ENCODE results near the gene EFCAB13. TPM values are rescaled to one million over a fixed set of nuclear protein-coding genes. Genes with fewer than 3 reads are reported as not detected.
"Not testable (repeated sequence)": the region's sequence is repeated elsewhere in the genome, so short reads cannot be mapped to it uniquely, and the experiment has no call there.

The EFCAB13 gene
- total RNA-seq, 4 donors from 2014 or later: 1.2 to 4.5 (median 2.8) TPM

GRCh38 chr17:47338026-47338425 is 14.3 kb downstream of the EFCAB13 start:
- H3K4me3 ChIP-seq (ENCODE audit: low read depth, poor library complexity, severe bottlenecking): no peak overlapping the region
- no peak for DNase-seq (ENCODE audit: low spot score in 2 of 2)
- intact Hi-C loops (cut with DNase I; ENCODE audit: low total_unique reads): no loop called here
- no peak for TF ChIP-seq POLR2A (IDR thresholded peaks at IDR 0.05)
- TF ChIP-seq, protein P1, sequence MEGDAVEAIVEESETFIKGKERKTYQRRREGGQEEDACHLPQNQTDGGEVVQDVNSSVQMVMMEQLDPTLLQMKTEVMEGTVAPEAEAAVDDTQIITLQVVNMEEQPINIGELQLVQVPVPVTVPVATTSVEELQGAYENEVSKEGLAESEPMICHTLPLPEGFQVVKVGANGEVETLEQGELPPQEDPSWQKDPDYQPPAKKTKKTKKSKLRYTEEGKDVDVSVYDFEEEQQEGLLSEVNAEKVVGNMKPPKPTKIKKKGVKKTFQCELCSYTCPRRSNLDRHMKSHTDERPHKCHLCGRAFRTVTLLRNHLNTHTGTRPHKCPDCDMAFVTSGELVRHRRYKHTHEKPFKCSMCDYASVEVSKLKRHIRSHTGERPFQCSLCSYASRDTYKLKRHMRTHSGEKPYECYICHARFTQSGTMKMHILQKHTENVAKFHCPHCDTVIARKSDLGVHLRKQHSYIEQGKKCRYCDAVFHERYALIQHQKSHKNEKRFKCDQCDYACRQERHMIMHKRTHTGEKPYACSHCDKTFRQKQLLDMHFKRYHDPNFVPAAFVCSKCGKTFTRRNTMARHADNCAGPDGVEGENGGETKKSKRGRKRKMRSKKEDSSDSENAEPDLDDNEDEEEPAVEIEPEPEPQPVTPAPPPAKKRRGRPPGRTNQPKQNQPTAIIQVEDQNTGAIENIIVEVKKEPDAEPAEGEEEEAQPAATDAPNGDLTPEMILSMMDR (IDR thresholded peaks at IDR 0.05): no peak
- 92 to 100% methylated on average over 3 of the region's 3 CpGs for WGBS, 2 donors

GRCh38 chr17:47352848-47353247 is 29.1 kb downstream of the EFCAB13 start:
- no peak overlapping the region for H3K4me3 ChIP-seq (ENCODE audit: low read depth, poor library complexity, severe bottlenecking)
- intact Hi-C loops (cut with DNase I; ENCODE audit: low total_unique reads): no loop called here
- no peak for TF ChIP-seq POLR2A (IDR thresholded peaks at IDR 0.05)
- TF ChIP-seq, protein P1 (IDR thresholded peaks at IDR 0.05): no peak
- no peak for DNase-seq (ENCODE audit: low spot score in 2 of 2)
- WGBS, 2 donors: 77 to 85% methylated on average over 1 of the region's 1 CpG

- DNase-seq (ENCODE audit: low spot score in 2 of 2): no peak
- 66 to 74% methylated on average over 1 of the region's 1 CpG for WGBS, 2 donors
- no peak overlapping the region for H3K4me3 ChIP-seq (ENCODE audit: low read depth, poor library complexity, severe bottlenecking)
- intact Hi-C loops (cut with DNase I; ENCODE audit: low total_unique reads): no loop called here
- no peak for TF ChIP-seq POLR2A (IDR thresholded peaks at IDR 0.05)
- TF ChIP-seq, protein P1 (IDR thresholded peaks at IDR 0.05): no peak
These were observed 34.9 kb downstream of the EFCAB13 start for GRCh38 chr17:47358652-47359051.

DNA sequence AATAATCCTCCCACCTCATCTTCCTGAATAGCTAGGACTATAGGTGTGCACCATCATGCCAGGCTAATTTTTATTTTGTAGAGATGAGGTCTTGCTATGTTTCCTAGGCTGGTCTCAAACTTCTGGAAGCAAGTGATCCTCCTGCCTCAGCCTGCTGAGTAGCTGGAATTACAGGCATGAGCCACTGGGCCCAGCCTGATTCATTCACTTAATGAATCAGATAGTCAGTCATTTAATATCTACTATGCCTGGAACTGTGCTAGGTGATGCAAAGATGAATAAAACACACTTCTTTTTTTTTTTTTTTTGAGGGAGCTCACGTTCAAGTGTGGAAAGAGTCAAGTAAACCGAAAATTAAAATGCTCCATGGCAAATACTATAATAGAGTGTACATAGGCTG is 39.4 kb downstream of the EFCAB13 start:
- no peak for DNase-seq (ENCODE audit: low spot score in 2 of 2)

DNA sequence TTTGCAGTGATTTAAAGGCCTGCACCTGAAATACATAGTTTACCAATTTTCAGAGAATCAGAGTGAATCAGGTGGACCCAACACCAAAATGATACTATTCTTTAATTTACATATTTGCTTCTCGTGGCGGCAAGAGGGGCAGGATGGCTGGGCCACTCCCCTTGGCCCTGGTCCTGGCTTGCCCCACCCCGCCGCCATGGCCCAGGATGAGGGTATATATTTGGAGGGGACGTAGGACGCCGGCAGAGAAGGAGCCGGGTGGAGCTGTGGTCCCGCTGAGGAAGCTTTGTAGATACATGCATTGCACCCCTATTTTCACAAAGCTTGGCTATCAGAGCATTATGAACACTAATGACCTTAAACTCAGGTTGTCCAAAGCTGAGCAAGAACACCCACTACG is 43.5 kb downstream of the EFCAB13 start:
- intact Hi-C loops (cut with DNase I; ENCODE audit: low total_unique reads): no loop called here
- no peak for TF ChIP-seq POLR2A (IDR thresholded peaks at IDR 0.05)
- TF ChIP-seq, protein P1 (IDR thresholded peaks at IDR 0.05): no peak
- no peak for DNase-seq (ENCODE audit: low spot score in 2 of 2)
- H3K4me3 ChIP-seq (ENCODE audit: low read depth, poor library complexity, severe bottlenecking): no peak overlapping the region
- 95 to 96% methylated on average over 10 of the region's 10 CpGs for WGBS, 2 donors

More for the DNA sequence above, 39.4 kb downstream of the EFCAB13 start:
- no peak overlapping the region for H3K4me3 ChIP-seq (ENCODE audit: low read depth, poor library complexity, severe bottlenecking)
- 91 to 92% methylated on average over 2 of the region's 2 CpGs for WGBS, 2 donors
- no peak for TF ChIP-seq POLR2A (IDR thresholded peaks at IDR 0.05)
- TF ChIP-seq, protein P1 (IDR thresholded peaks at IDR 0.05): no peak
- intact Hi-C loops (cut with DNase I; ENCODE audit: low total_unique reads): no loop called here

- no peak for TF ChIP-seq POLR2A (IDR thresholded peaks at IDR 0.05)
- TF ChIP-seq, protein P1 (IDR thresholded peaks at IDR 0.05): no peak
- WGBS, 2 donors: 40 to 50% methylated on average over 3 of the region's 3 CpGs
- intact Hi-C loops (cut with DNase I; ENCODE audit: low total_unique reads): no loop called here
- no peak overlapping the region for H3K4me3 ChIP-seq (ENCODE audit: low read depth, poor library complexity, severe bottlenecking)
- DNase-seq (ENCODE audit: low spot score in 2 of 2): no peak
These were observed 44.5 kb downstream of the EFCAB13 start for GRCh38 chr17:47368262-47368661.

DNA sequence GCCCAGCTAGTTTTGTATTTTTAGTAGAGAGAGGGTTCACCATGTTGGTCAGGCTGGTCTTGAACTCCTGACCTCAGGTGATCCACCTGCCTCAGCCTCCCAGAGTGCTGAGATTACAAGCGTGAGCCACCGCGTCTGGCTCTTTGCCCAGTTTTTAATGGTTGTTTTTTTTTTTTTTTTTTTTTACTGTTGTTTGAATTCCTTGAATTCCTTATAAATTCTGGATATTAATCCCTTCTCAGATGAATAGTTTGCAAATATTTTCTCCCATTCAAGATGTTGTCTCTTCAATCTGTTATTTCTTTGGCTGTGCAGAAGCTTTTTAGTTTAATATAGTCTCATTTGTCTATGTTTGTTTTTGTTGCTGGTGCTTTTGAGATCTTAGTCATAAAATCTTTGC is 47.1 kb downstream of the EFCAB13 start:
- 49 to 68% methylated on average over 3 of the region's 3 CpGs for WGBS, 2 donors
- DNase-seq (ENCODE audit: low spot score in 2 of 2); H3K4me3 ChIP-seq (ENCODE audit: low read depth, poor library complexity, severe bottlenecking); intact Hi-C loops (cut with DNase I; ENCODE audit: low total_unique reads): not testable (repeated sequence)
